K562 (cell line): ENCODE data around the gene MMP1.

Experiments
- CCAR2 ChIP-seq: fragments of 200-400 bp; formaldehyde crosslinking; IDR thresholded peaks from 2 replicates; pipeline ENCODE4 v1.6.1; 2017; ENCODE audit warnings: mild to moderate bottlenecking, low read depth, low read length
- CHD2 ChIP-seq: IDR thresholded peaks from 2 replicates; pipeline ENCODE4 v1.6.1; 2011; ENCODE audit warnings: low read depth, low read length
- CTCF ChIP-seq, 3 experiments: IDR thresholded peaks in 2 of 3; conservative IDR thresholded peaks in 1 of 3; 2 replicates each; pipeline ENCODE4 v1.5.1; 2011 to 2012; ENCODE audit warnings: low read length in 3 of 3, mild to moderate bottlenecking in 3 of 3, control low read depth in 2 of 3, improper control_type of control experiment in 1 of 3, inconsistent platforms in 1 of 3, low read depth in 1 of 3, mixed read lengths in 1 of 3, moderate library complexity in 1 of 3; ENCODE audit not compliant: insufficient read depth in 2 of 3
- ETV6 ChIP-seq, 3 experiments: fragments of 150-350 bp in 1 of 3; sonication (generic) in 1 of 3; formaldehyde crosslinking in 1 of 3; IDR thresholded peaks; 2 replicates each; pipeline versions ENCODE4 v1.6.1 to v1.8.0; 2014 to 2022; ENCODE audit warnings: borderline replicate concordance in 2 of 3, low read depth in 2 of 3, antibody characterized with exemption in 1 of 3, low read length in 1 of 3, mild to moderate bottlenecking in 1 of 3, missing genetic modification reagents in 1 of 3
- KLF1 ChIP-seq: fragments of 450-650 bp; IDR thresholded peaks from 2 replicates; pipeline ENCODE4 v1.6.1; 2016; ENCODE audit warnings: missing genetic modification characterization, missing compliant biosample characterization
- POLR2A ChIP-seq: fragments of 450-650 bp; conservative IDR thresholded peaks from 2 replicates; pipeline ENCODE4 v1.6.1; 2016
- REST ChIP-seq, 2 experiments: fragments of 450-650 bp; formaldehyde crosslinking in 1 of 2; IDR thresholded peaks; 2 replicates each; pipeline versions ENCODE4 v1.4.0 to v1.6.1; 2014 to 2020; ENCODE audit warnings: mild to moderate bottlenecking in 2 of 2, borderline replicate concordance in 1 of 2, low read depth in 1 of 2
- SP1 ChIP-seq: sonication (generic); formaldehyde crosslinking; IDR thresholded peaks from 2 replicates; pipeline ENCODE4 v1.8.1; 2022; ENCODE audit warnings: mild to moderate bottlenecking, missing genetic modification reagents
- TAF1 ChIP-seq: IDR thresholded peaks from 2 replicates; pipeline ENCODE4 v1.6.1; 2011; ENCODE audit warnings: mild to moderate bottlenecking, low read length, moderate library complexity; ENCODE audit not compliant: insufficient read depth, control insufficient read depth, severe bottlenecking; ENCODE audit errors: extremely low read depth
- YY1 ChIP-seq, 3 experiments: IDR thresholded peaks; 2 replicates each; pipeline ENCODE4 v1.6.1; 2011; ENCODE audit warnings: low read length in 2 of 3, mild to moderate bottlenecking in 2 of 3, moderate library complexity in 2 of 3, borderline replicate concordance in 1 of 3, control low read depth in 1 of 3, low read depth in 1 of 3; ENCODE audit not compliant: insufficient read depth in 3 of 3, insufficient replicate concordance in 2 of 3, control insufficient read depth in 1 of 3, insufficient read length in 1 of 3; ENCODE audit errors: extremely low read depth in 1 of 3
- ZNF121 ChIP-seq: sonication (generic); formaldehyde crosslinking; conservative IDR thresholded peaks from 2 replicates; pipeline ENCODE4 v1.8.0; 2022; ENCODE audit warnings: missing genetic modification reagents
- ZNF282 ChIP-seq: sonication (generic); formaldehyde crosslinking; IDR thresholded peaks from 2 replicates; pipeline ENCODE4 v1.8.1; 2023; ENCODE audit warnings: missing genetic modification reagents
- TF ChIP-seq, protein P1 (sequence below), 2 experiments: IDR thresholded peaks; 2 replicates each; pipeline ENCODE4 v1.6.1; 2011; ENCODE audit warnings: borderline replicate concordance in 1 of 2, control low read depth in 1 of 2, low read depth in 1 of 2, low read length in 1 of 2, mild to moderate bottlenecking in 1 of 2, mixed read lengths in 1 of 2, moderate library complexity in 1 of 2; ENCODE audit not compliant: insufficient read depth in 1 of 2, insufficient read length in 1 of 2, poor library complexity in 1 of 2, severe bottlenecking in 1 of 2; ENCODE audit errors: extremely low read depth in 1 of 2

- TF ChIP-seq REST (IDR thresholded peaks at IDR 0.05; ENCODE audit: borderline replicate concordance) = no peak
- no peak for TF ChIP-seq REST (CRISPR knock-in tag; IDR thresholded peaks at IDR 0.05; ENCODE audit: low read depth)
- TF ChIP-seq ZNF282 = no peak
- TF ChIP-seq TAF1 = no peak
- TF ChIP-seq ETV6 (IDR thresholded peaks at IDR 0.05; ENCODE audit: borderline replicate concordance in 1 of 2, low read depth in 2 of 2, low read length in 1 of 2) = no peak
- TF ChIP-seq ETV6 (CRISPR knock-in tag; IDR thresholded peaks at IDR 0.05; ENCODE audit: borderline replicate concordance) = no peak
- no peak for TF ChIP-seq CTCF (IDR thresholded peaks at IDR 0.05 in 2 of 3, conservative IDR thresholded peaks at IDR 0.05 in 1 of 3; ENCODE audit: insufficient read depth in 2 of 3, low read depth in 1 of 3, low read length in 3 of 3)
- TF ChIP-seq CHD2 = no peak
- no peak for TF ChIP-seq ZNF121 (CRISPR knock-in tag)
- TF ChIP-seq YY1 (IDR thresholded peaks at IDR 0.05; ENCODE audit: borderline replicate concordance in 1 of 3, control insufficient read depth in 1 of 3, extremely low read depth in 1 of 3, insufficient read depth in 3 of 3, insufficient read length in 1 of 3, insufficient replicate concordance in 2 of 3, low read depth in 1 of 3, low read length in 2 of 3) = no peak
- TF ChIP-seq, protein P1, sequence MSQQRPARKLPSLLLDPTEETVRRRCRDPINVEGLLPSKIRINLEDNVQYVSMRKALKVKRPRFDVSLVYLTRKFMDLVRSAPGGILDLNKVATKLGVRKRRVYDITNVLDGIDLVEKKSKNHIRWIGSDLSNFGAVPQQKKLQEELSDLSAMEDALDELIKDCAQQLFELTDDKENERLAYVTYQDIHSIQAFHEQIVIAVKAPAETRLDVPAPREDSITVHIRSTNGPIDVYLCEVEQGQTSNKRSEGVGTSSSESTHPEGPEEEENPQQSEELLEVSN (IDR thresholded peaks at IDR 0.05; ENCODE audit: borderline replicate concordance in 1 of 2, extremely low read depth in 1 of 2, insufficient read depth in 1 of 2, insufficient read length in 1 of 2, low read depth in 1 of 2, low read length in 1 of 2, poor library complexity in 1 of 2, severe bottlenecking in 1 of 2) = no peak
- TF ChIP-seq CCAR2 = no peak
- no peak for TF ChIP-seq KLF1
- TF ChIP-seq POLR2A = no peak
- TF ChIP-seq SP1 (CRISPR knock-in tag) = no peak
Measured at GRCh38 chr11:102751673-102752072, 46.3 kb downstream of the MMP1 start.
